Urothelium cell line (cell line): ENCODE data around the gene ERVH48-1.
"Not testable (repeated sequence)": the region's sequence is repeated elsewhere in the genome, so short reads cannot be mapped to it uniquely, and the experiment has no call there.

Source experiments
- DNase-seq: peaks from one replicate; pipeline ENCODE4 v3.0.0; 2011; ENCODE audit warnings: low spot score, mixed read lengths
- FAIRE-seq: peaks from 2 replicates; lab custom pipeline; 2011; peaks lifted over from hg19 to GRCh38; lab: Jason Lieb, UNC

The ERVH48-1 gene

DNA sequence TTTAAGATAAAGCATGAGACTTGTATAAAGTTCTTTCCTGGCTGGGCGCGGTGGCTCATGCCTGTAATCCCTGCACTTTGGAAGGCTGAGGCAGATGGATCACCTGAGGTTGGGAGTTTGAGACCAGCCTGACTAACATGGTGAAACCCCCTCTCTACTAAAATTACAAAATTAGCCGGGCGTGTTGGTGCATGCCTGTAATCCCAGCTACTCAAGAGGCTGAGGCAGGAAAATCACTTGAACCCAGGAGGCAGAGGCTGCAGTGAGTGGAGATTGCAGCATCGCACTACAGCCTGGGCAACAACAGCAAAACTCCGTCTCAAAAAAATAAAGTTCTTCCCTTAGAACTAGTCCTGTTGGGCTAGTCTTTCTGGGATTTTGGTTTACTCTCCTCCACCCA is 13.5 kb downstream of the ERVH48-1 start:
- DNase-seq, FAIRE-seq: not testable (repeated sequence)

DNA sequence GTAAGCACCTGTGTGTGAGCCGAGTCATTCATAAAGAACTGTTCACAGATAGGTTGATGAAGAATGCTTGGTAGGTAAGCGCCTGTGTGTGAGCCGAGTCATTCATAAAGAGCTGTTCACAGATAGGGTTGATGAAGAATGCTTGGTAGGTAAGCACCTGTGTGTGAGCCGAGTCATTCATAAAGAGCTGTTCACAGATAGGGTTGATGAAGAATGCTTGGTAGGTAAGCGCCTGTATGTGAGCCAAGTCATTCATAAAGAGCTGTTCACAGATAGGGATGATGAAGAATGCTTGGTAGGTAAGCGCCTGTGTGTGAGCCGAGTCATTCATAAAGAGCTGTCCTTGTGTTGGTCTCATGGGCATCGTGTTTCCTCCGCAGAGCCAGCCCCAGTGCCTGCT is 16.9 kb downstream of the ERVH48-1 start:
- DNase-seq, FAIRE-seq: not testable (repeated sequence)

GRCh38 chr21:42906233-42906632 is 19.2 kb downstream of the ERVH48-1 start:
- DNase-seq (no peak), FAIRE-seq (no peak)

DNA sequence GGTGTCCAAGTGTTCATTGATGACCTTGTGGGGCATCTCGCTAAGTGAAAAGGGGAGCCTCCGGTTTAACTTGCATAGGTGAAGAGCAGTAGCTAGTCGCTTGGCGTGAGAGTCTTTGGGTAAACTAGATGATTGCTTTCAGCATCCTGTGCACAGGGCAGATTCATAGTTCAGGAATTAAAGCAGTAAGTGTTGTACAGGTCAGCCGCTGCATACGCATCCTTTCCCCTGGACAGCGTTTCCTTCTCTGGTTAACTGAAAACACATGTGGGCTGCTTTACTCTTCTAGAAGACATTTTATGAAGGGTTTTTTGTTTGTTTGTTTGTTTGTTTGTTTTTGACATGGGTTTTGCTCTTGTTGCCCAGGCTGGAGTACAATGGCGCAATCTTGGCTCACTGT is 20.2 kb downstream of the ERVH48-1 start:
- DNase-seq: no peak
- no peak for FAIRE-seq

DNA sequence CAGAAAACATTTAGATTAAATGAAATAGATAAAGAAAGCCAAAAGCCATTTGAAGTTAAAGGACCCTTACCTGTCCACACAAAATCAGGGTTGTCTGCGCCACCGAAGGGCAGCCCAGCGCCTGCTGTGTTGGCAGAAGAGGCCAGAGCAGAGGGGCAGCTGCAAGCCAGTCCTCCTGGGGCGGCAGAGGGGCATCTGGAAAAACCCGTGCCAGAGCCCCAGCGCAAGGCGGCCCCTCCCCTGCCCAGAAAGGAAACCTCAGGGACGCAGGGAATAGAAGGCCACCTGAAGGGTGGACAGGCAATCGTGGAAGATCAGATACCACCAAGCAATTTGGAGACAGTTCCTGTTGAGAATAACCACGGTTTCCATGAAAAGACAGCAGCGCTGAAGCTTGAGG is 21.6 kb downstream of the ERVH48-1 start:
- FAIRE-seq: no peak

GRCh38 chr21:42900446-42900845 is 25.0 kb downstream of the ERVH48-1 start:
- DNase-seq (no peak), FAIRE-seq (no peak)

More for the DNA sequence above, 21.6 kb downstream of the ERVH48-1 start:
- no peak for DNase-seq

GRCh38 chr21:42892931-42893755 is 32.3 kb downstream of the ERVH48-1 start, which contains the start of gene NDUFV3:
Gene NDUFV3, plus strand, starts transcription at chr21:42893309. Its CDS starts 25 bp downstream, at chr21:42893334.
- DNase-seq (peak; percentile 99), FAIRE-seq (peak; percentile 94)

DNA sequence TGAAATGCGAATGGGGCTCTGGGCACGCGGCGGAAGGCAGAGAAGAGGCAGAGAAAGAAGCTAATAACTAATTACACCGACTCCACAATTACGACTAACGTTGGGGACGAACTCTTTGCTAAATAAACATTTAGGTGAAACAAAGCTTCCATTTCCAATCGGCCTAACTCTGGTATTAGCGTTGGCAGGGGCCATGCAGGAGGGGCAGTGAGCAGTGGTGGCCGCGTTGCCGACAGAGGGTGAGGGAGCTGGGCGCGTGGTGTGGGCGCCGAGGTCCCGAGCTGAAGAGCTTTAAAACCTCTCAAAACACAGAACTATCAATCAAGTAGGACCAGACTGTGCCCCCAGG is 32.9 kb downstream of the ERVH48-1 start:
- FAIRE-seq: no peak
- DNase-seq: no peak

DNA sequence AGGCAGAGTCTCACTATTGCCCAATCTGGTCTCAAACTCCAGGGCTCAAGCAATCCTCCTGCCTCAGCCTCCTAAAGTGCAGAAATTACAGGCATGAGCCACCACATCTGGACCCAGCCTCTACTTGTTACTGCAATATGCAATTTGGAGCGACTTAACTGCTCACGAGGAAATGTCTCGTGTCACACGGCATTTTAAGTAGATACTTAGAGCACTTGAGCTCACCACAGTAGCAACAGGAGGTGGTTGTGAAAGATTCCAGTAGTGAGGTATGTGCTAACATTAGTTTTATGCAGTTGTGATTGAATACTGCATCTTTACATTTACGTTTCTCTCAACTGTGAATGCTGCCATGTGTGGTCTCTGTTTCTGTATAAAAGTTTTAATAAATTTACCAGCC is 38.1 kb downstream of the ERVH48-1 start:
- DNase-seq: no peak
- FAIRE-seq: no peak

GRCh38 chr21:42883921-42884320 is 41.5 kb downstream of the ERVH48-1 start:
- FAIRE-seq (no peak), DNase-seq (no peak)

- no peak for DNase-seq
- FAIRE-seq: no peak
These were observed 45.1 kb downstream of the ERVH48-1 start for GRCh38 chr21:42880352-42880751.

- DNase-seq (peak; percentile 98), FAIRE-seq (peak; percentile 72)
These were observed 46.2 kb downstream of the ERVH48-1 start, which contains the start of gene WDR4 for GRCh38 chr21:42878993-42879787. Gene WDR4, minus strand, starts transcription at chr21:42879539. Its CDS starts 44 bp downstream, at chr21:42879495.

DNA sequence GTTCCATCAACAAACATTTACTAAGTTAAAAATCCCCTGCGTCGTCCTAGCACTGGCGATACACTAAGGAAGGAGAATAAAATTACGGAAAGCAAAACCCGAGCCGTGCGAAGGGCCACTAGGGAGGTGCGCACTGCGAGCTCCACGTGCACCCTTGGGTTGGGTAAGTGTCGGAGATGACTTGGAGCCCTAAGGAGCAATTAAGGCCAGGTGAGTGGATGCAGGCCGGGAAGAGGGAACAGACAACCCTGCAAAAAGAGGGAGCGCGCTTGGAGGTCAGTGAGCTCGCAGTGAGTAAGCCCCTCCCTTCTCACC is 46.8 kb downstream of the ERVH48-1 start:
- no peak for DNase-seq
- no peak for FAIRE-seq

GRCh38 chr21:42875811-42876210 is 49.6 kb downstream of the ERVH48-1 start:
- DNase-seq, FAIRE-seq: not testable (repeated sequence)

GRCh38 chr21:42873096-42873495 is 52.3 kb downstream of the ERVH48-1 start:
- DNase-seq (no peak), FAIRE-seq (no peak)

- no peak for FAIRE-seq
- DNase-seq: no peak
These were observed 57.2 kb downstream of the ERVH48-1 start for GRCh38 chr21:42868196-42868595.
